Endodermal cell (in vitro differentiated cells): ENCODE data around the gene OBP2B. TPM values are rescaled to one million over a fixed set of nuclear protein-coding genes. Genes with fewer than 3 reads are reported as not detected.

Experiments
- DNase-seq: peaks from one replicate; pipeline ENCODE4 v3.0.0-alpha.2; 2017
- H3K27ac ChIP-seq: 2 replicates; pipeline ENCODE4 v1.5.1; 2013; ENCODE audit warnings: mild to moderate bottlenecking, low read depth, low read length, moderate library complexity
- H3K27me3 ChIP-seq: 2 replicates; pipeline ENCODE4 v1.6.1; 2013; ENCODE audit warnings: mild to moderate bottlenecking, low read length, moderate library complexity; ENCODE audit not compliant: insufficient read depth, control insufficient read depth, poor library complexity, severe bottlenecking
- H3K36me3 ChIP-seq: 2 replicates; pipeline ENCODE4 v1.7.0; 2013; ENCODE audit warnings: mild to moderate bottlenecking, low read length, moderate library complexity; ENCODE audit not compliant: control insufficient read depth, insufficient read depth
- H3K4me1 ChIP-seq: one replicate; pipeline ENCODE4 v1.7.0; 2013; ENCODE audit warnings: low read length; ENCODE audit not compliant: control insufficient read depth, insufficient read depth
- H3K4me3 ChIP-seq: 2 replicates; pipeline ENCODE4 v1.5.1; 2013; ENCODE audit warnings: mild to moderate bottlenecking, low read length, moderate library complexity
- H3K9ac ChIP-seq: 2 replicates; pipeline ENCODE4 v1.6.1; 2013; ENCODE audit warnings: mild to moderate bottlenecking, low read length, moderate library complexity; ENCODE audit not compliant: poor library complexity, severe bottlenecking; ENCODE audit errors: extremely low read depth
- H3K9me3 ChIP-seq: 2 replicates; pipeline ENCODE4 v1.6.1; 2013; ENCODE audit warnings: mild to moderate bottlenecking, low read length, moderate library complexity; ENCODE audit not compliant: control insufficient read depth
- H3K27ac Mint-ChIP-seq: 2 replicates; pipeline ENCODE4 v1.8.0; 2020; ENCODE audit warnings: mixed read lengths
- H3K27me3 Mint-ChIP-seq: 2 replicates; pipeline ENCODE4 v1.8.0; 2021; ENCODE audit warnings: mild to moderate bottlenecking, mixed read lengths; ENCODE audit not compliant: insufficient read depth
- H3K36me3 Mint-ChIP-seq: 2 replicates; pipeline ENCODE4 v1.8.0; 2020; ENCODE audit warnings: low read depth, mixed read lengths
- H3K4me1 Mint-ChIP-seq: 2 replicates; pipeline ENCODE4 v1.8.0; 2020; ENCODE audit warnings: mixed read lengths
- H3K4me3 Mint-ChIP-seq: 2 replicates; pipeline ENCODE4 v1.8.0; 2020; ENCODE audit warnings: mild to moderate bottlenecking, moderate library complexity, mixed read lengths
- H3K9me3 Mint-ChIP-seq: 2 replicates; pipeline ENCODE4 v1.8.0; 2020; ENCODE audit warnings: mild to moderate bottlenecking, mixed read lengths
- CTCF ChIP-seq: fragments of 200-600 bp; sonication (generic); conservative IDR thresholded peaks from 2 replicates; pipeline ENCODE4 v1.5.0; 2021; ENCODE audit warnings: antibody characterized with exemption, mild to moderate bottlenecking
- WGBS, 2 experiments: methylation state at CpG; one replicate each; pipeline versions ENCODE4 v1.1.5 to v1.1.7; 2013; ENCODE audit warnings: missing lambda C conversion rate in 2 of 2, mixed read lengths in 1 of 2; ENCODE audit not compliant: insufficient coverage in 1 of 2, insufficient read length in 1 of 2; 5-methylcytosine and 5-hydroxymethylcytosine counted together
- total RNA-seq, 2 donors: library from RNA; stranded (reverse); fragmentation: NEBNext Ultra II Directional in 1 of 2; extraction: Animal tissue kit (Norgen Biotek cat#: 25700) in 1 of 2; gene quantifications; 2 replicates in 1 of 2; 3 replicates in 1 of 2; pipeline ENCODE4 v1.2.1, GENCODE V29; 2021

The OBP2B gene
- total RNA-seq, 2 donors from 2014 or later, result not detected

GRCh38 chr9:133200631-133201030 is 8.4 kb downstream of the OBP2B start:
- Histone ChIP-seq H3K9ac (no peak overlapping the region), H3K4me3 (no peak overlapping the region), H3K36me3 (no peaks in the 10 kb centered on the region), H3K9me3 (no peaks in the 10 kb centered on the region), H3K4me1 (no peaks in the 10 kb centered on the region), H3K27me3 (peaks cover 8% of the 10 kb centered on the region), H3K27ac (no peak overlapping the region)
- Mint-ChIP-seq H3K9me3 (no peaks in the 10 kb centered on the region), H3K4me3 (no peak overlapping the region), H3K27me3 (peaks cover 41% of the 10 kb centered on the region), H3K27ac (no peak overlapping the region), H3K36me3 (no peaks in the 10 kb centered on the region), H3K4me1 (no peaks in the 10 kb centered on the region)
- WGBS, 2 experiments, result 80 to 88% methylated on average over 11 to 17 of the region's 17 CpGs
- no peak for DNase-seq
- no peak for TF ChIP-seq CTCF

- peaks cover 39% of the 10 kb centered on the region for H3K27me3 Mint-ChIP-seq
- H3K36me3 Mint-ChIP-seq, result no peaks in the 10 kb centered on the region
- Histone ChIP-seq H3K9me3 (peaks cover 5% of the 10 kb centered on the region), H3K27me3 (peaks cover 14% of the 10 kb centered on the region), H3K9ac (no peak overlapping the region), H3K4me3 (no peak overlapping the region), H3K27ac (no peak overlapping the region), H3K4me1 (no peaks in the 10 kb centered on the region), H3K36me3 (no peaks in the 10 kb centered on the region)
- no peak overlapping the region for H3K4me3 Mint-ChIP-seq
- WGBS, 2 experiments, result 89 to 90% methylated on average over 37 to 44 of the region's 44 CpGs
- peaks cover 4% of the 10 kb centered on the region for H3K9me3 Mint-ChIP-seq
- no peak for TF ChIP-seq CTCF
- no peak overlapping the region for H3K27ac Mint-ChIP-seq
- peak; percentile 68 for DNase-seq
- no peaks in the 10 kb centered on the region for H3K4me1 Mint-ChIP-seq
These were observed 9.3 kb downstream of the OBP2B start for GRCh38 chr9:133199648-133200321.

- Histone ChIP-seq H3K4me3 (no peak overlapping the region), H3K9ac (no peak overlapping the region), H3K27ac (no peak overlapping the region), H3K36me3 (no peaks in the 10 kb centered on the region), H3K4me1 (no peaks in the 10 kb centered on the region), H3K9me3 (peaks cover 7% of the 10 kb centered on the region), H3K27me3 (peaks cover 6% of the 10 kb centered on the region)
- no peaks in the 10 kb centered on the region for H3K36me3 Mint-ChIP-seq
- TF ChIP-seq CTCF, result no peak
- H3K27me3 Mint-ChIP-seq, result peaks cover 18% of the 10 kb centered on the region
- H3K4me1 Mint-ChIP-seq, result no peaks in the 10 kb centered on the region
- H3K27ac Mint-ChIP-seq, result no peak overlapping the region
- DNase-seq, result no peak
- no peak overlapping the region for H3K4me3 Mint-ChIP-seq
- peaks cover 6% of the 10 kb centered on the region for H3K9me3 Mint-ChIP-seq
These were observed 14.0 kb downstream of the OBP2B start for GRCh38 chr9:133195029-133195428.
